GM18858 (cell line): Measurements from ENCODE around the gene KRTAP29-1.
"Not testable (repeated sequence)": the region's sequence is repeated elsewhere in the genome, so short reads cannot be mapped to it uniquely, and the experiment has no call there.

Experiments used
- ATAC-seq: cut with Tn5 transposase; IDR thresholded peaks from one replicate; pipeline ENCODE4 v1.9.1; 2021; ENCODE audit not compliant: unreplicated experiment

KRTAP29-1 gene

DNA sequence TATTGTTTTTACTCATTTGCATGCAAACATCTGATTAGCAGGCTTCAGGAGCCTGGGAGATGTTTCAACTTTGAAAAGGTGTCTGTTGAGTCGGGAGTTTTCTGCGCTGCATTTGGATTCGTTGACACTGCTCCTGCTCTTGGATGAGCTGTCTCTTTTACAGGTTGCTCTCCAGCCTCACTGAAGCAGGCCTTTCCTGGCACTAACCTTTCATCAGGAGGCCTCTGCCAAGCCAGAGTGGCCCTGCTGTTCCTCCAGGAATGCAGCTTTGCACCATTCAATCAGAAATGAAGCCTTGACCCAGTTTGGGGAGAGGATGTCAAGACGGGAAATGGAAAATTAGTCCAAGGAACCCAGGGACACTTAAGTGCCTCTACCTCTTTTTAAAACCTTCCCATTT is 330 bp upstream of the KRTAP29-1 start:
- ATAC-seq: no peak

- no peak for ATAC-seq
These were observed 1.4 kb downstream of the KRTAP29-1 start for GRCh38 chr17:41301204-41301790.

- no peak for ATAC-seq
These were observed 4.1 kb downstream of the KRTAP29-1 start for GRCh38 chr17:41298458-41299135.

- ATAC-seq: no peak
These were observed 5.8 kb downstream of the KRTAP29-1 start for GRCh38 chr17:41296846-41297245.

DNA sequence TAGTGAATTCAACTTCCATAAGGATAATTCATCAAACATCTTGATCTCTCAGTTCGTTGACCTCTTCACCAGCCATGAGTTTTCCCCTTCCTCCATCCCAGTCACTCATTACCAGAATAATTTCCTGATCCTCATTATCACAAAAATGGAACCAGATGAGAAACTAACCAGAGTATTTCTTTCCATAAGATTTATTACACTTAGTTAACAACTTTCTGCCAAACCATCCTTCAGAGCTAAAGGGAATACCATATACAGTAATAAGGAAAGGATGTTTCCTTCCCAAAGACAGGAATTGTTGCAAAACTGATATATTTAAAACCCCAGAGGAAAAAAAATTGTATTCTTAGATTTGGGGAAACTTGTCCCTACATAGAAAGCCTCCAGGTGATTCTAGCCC is 8.6 kb downstream of the KRTAP29-1 start:
- no peak for ATAC-seq

DNA sequence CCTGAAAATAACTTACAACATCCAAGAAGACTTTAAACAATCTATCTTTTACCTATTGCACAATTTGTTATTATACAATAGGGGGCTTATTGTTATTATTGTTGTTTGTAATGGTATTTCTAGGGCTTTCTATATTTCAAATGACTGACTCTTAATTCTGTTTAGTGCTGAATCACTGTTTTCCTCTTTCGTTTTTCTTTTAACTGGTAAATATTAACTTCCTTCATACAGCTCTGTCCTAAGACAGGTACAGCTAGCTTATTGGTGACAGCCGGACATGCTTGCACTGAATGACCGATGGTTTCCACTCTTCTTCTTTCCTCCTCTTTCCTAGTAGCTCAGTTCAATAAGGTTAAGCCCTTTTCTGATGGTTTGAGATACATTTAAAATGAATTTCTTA is 15.6 kb downstream of the KRTAP29-1 start:
- no peak for ATAC-seq

DNA sequence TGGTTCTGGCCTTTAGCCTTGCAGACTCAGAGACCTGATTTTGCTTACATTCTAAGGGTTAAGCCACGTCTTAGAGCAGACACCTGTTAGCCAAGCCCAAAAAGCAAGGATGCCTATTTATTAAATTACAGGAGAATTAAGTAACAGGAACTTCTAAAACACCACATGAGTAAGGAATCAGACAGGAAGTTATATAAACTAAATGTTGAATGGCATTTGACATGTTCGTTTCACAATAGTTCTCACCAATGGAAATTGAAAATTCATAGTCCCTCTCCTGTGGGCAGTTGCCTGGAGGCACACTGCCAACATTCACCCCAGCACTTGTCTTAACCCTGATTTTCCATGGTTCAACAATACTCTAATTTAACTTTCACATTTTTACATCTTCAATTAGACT is 18.1 kb downstream of the KRTAP29-1 start:
- ATAC-seq: no peak

DNA sequence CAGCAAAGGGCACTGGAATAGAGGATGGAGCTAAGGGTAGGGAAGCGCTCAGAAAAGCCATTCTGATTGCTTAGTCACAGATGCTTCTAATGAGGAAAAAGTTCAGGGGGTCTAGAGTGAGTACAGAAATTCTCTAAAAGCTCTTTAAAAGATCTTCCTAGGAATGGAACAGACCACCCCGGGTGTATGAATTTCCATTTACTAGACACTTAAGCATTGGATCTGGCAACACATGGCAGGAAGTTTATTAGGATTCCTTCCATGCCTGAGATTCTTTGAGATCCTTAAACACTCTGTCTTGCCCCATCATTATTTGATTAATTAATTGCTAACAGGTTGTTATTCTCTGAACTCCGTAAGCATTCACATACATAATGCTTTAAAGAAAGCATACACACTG is 18.6 kb downstream of the KRTAP29-1 start:
- ATAC-seq: no peak

DNA sequence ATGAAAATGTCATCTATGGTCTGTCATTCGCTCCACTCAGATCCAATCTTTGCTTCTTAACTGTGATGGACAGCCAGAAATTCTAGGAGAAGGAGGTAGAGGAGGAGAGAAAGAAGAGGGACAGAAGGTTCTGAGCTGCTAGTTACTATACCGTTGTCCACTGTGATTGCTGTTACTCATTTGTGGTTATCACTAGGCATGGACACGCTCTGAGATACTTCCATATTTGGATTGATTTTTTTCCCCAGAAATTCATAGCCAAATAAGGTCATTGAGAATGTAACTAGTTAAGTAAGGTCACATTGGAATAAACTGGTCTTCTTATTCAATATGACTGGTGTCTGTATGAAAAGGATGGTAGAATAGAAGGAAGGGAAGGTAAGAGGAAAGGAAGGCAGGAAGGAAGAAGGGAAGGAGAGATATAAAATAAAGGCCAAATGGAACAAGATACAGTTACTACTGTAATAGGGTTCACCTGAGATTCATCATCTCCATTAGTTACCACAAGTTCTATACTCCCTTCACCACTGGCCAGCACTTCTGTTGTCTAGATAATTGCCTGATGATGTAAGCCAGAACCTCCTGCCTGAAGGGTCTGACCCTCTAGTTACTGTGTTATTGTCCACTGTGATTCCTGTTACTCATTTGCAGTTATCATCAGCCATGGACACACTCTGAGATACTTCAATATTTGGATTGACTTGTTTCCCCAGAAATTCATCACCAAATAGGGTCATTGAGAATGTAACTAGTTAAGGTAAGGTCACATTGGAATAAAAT is 24.3 kb downstream of the KRTAP29-1 start:
- ATAC-seq: no peak

GRCh38 chr17:41275648-41276190 is 26.9 kb downstream of the KRTAP29-1 start, which contains the start of gene KRTAP9-7:
KRTAP9-7 (plus strand) TSS chr17:41275698; CDS start chr17:41275698, 0 bp downstream.
- ATAC-seq: not testable (repeated sequence)

DNA sequence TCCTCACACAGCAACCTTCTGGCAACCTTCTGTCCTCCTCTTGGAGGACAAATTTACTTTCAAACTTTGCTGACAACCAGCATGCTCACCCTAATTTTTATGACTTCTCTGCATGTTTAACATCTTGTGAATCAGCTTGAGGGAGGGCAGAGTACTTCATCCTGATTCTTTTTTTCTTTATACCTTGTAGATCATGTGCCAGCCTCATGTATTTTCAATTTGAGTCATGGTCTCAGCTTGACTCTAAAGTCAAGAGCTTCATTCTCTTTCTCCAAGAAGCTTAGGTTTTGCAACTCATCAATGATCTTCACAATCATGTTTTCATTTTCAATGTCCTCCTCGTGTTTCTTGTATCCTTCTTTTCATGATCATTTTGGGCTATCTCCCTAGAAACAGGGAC is 30.8 kb downstream of the KRTAP29-1 start:
- no peak for ATAC-seq

- ATAC-seq: not testable (repeated sequence)
These were observed 31.3 kb downstream of the KRTAP29-1 start for GRCh38 chr17:41271323-41271722.

- no peak for ATAC-seq
These were observed 34.9 kb downstream of the KRTAP29-1 start for GRCh38 chr17:41267711-41268110.

DNA sequence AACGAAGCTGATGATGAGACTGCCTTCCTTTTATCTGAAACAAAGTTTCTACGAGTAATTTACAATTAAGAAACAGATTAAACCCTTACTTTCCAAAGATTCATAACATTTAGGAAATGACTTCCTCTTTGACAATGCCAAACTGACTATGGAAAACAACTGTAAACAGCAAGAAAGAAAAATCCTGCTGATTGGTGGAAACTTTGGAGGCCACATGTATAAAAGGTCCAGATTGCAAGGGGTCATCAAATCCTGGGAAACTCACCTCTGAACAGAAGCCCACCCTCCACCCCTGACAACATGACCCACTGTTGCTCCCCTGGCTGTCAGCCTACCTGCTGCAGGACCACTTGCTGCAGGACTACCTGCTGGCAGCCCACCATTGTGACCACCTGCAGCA is 37.6 kb downstream of the KRTAP29-1 start, which contains the start of gene KRTAP9-6:
Gene KRTAP9-6, plus strand, starts transcription at position 301 of the 400 bp plus-strand sequence. Its CDS starts 0 bp downstream, at position 301.
- ATAC-seq: no peak

DNA sequence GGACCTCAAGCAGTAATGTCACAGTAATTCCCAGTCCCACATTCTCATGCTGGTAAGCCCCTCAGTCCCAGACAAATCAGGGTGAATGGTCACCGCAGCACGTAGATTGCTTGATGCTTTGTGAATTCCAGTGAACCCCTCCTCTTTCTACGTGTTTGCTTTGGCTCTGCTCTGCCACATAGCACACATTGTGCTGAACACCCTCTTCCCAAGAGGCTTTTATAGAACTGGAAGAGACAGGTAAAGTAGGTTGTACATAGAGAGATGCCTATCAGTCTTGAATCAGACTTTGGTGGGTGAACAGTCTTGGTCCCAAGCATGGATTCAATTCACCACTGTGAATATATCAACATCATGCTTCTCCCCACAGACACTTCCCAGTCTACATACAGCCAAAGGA is 38.1 kb downstream of the KRTAP29-1 start:
- no peak for ATAC-seq

- ATAC-seq: no peak
These were observed 39.4 kb downstream of the KRTAP29-1 start for GRCh38 chr17:41263212-41263611.

DNA sequence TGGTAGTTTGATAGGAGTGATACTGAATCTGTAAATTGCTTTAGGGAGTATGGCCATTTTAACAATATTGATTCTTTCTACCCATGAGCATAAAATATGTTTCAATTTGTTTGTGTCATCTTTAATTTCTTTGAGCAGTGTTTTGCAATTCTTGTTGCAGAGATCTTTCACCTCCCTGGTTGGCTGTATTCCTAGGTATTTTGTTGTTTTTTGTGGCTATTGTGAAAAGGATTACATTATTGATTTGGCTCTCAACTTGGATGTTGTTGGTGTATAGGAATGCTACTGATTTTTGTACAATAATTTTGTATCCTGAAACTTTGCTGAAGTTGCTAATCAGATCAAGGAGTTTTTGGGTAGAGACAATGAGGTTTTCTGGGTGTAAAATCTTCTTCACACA is 44.2 kb downstream of the KRTAP29-1 start:
- ATAC-seq: no peak

GRCh38 chr17:41256291-41256685 is 46.4 kb downstream of the KRTAP29-1 start:
- no peak for ATAC-seq

DNA sequence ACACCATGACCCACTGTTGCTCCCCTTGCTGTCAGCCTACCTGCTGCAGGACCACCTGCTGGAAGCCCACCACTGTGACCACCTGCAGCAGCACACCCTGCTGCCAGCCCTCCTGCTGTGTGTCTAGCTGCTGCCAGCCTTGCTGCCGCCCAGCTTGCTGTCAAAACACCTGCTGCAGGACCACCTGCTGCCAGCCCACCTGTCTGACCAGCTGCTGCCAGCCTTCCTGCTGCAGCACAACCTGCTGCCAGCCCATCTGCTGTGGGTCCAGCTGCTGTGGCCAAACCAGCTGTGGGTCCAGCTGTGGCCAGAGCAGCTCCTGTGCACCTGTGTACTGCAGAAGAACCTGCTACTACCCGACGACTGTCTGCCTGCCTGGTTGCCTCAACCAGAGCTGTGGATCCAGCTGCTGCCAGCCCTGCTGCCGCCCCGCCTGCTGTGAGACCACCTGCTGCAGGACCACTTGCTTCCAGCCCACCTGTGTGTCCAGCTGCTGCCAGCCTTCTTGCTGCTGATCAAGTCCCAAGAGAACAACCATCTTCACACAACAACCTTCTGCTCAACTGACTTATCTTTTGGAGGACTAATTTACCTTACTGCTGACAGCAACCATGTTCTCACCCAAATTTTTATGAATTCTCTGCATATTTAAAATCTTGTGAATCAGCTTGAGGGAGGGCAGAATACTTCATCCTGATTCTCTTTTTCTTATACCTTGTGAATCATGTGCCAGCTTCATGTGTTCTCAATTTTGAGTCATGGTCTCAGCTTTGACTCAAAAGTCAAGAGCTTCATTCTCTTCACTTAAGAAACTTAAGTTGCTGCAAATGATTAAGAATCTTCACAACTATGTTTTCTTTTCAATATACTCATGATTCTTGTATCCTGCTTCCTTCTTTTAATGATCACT is 47.0 kb downstream of the KRTAP29-1 start, which contains the start of gene KRTAP9-9:
Gene KRTAP9-9, plus strand, starts transcription at position 4 of the 910 bp plus-strand sequence.
- not testable (repeated sequence) for ATAC-seq

- no peak for ATAC-seq
These were observed 47.8 kb downstream of the KRTAP29-1 start for GRCh38 chr17:41254861-41255260.
